ENCODE results near the gene CAMK1D.

DNA sequence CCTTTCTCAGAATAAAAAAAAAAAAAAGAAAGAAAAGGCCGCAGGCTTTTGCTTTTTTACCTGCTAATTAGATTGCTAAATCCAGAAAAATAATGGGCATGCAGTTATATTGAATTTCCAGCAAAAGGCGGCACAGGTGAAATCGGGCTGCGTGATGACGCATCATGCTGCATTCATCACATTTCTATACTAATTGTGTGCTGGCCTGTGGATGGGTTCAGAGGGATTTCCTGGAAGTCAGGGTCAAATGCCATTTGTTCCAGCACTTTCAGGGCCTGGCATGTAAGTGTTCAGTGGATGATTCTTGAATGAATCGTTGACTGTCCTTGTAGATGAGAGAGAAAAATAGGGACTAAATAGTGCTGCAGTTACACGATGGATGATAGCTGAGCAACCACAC lies 292.7 kb downstream of the CAMK1D start:
- TF ChIP-seq, protein P1, sequence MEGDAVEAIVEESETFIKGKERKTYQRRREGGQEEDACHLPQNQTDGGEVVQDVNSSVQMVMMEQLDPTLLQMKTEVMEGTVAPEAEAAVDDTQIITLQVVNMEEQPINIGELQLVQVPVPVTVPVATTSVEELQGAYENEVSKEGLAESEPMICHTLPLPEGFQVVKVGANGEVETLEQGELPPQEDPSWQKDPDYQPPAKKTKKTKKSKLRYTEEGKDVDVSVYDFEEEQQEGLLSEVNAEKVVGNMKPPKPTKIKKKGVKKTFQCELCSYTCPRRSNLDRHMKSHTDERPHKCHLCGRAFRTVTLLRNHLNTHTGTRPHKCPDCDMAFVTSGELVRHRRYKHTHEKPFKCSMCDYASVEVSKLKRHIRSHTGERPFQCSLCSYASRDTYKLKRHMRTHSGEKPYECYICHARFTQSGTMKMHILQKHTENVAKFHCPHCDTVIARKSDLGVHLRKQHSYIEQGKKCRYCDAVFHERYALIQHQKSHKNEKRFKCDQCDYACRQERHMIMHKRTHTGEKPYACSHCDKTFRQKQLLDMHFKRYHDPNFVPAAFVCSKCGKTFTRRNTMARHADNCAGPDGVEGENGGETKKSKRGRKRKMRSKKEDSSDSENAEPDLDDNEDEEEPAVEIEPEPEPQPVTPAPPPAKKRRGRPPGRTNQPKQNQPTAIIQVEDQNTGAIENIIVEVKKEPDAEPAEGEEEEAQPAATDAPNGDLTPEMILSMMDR (IDR thresholded peaks at IDR 0.05): no peak
- TF ChIP-seq POLR2A (IDR thresholded peaks at IDR 0.05): no peak

All from right lobe of liver (tissue), 4 donors.